NCI-H82 treated with DMSO at 0.1 percent for 48 hours (cell line): Measurements from ENCODE around the gene EFS.

Experiments
- DNase-seq: peaks from one replicate; lab custom pipeline; 2025; ENCODE audit not compliant: unreplicated experiment; lab: John Stamatoyannopoulos, UW

EFS gene

DNA sequence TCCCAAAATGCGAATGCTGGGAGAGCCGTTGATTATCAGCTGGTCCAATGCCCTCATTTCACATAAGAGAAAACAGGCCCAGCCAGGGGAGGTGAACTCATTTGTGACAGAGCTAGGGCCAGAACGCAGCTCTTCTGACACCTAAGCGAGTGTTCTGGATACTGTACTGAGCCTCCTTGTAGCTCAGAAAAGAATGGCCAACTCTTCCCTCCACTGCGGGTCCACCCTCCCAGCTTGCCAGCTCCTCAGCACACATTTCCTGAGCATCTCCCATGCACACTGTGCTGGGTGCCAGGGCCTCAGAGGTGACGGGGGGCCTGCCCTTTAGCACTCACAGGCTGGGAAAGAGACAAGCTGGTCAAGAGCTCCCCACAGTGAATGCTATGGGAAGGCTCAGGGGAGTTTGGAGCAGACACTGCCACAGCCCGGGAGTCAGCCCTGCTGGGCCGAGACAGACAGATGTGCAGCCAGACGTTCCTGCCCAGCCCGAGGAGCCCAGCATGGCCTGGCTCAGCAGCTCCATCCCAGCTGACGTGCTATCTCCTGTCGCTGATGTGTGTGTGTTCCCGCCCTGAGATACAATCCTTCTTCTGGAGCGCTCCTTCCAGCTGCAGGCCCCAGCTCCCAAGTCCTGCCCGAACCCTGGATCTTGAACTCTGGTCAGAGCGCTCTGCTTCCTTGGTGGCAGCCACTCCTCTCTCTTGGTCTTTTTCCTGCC, 15.4 kb upstream of the EFS start:
- no peak for DNase-seq

DNA sequence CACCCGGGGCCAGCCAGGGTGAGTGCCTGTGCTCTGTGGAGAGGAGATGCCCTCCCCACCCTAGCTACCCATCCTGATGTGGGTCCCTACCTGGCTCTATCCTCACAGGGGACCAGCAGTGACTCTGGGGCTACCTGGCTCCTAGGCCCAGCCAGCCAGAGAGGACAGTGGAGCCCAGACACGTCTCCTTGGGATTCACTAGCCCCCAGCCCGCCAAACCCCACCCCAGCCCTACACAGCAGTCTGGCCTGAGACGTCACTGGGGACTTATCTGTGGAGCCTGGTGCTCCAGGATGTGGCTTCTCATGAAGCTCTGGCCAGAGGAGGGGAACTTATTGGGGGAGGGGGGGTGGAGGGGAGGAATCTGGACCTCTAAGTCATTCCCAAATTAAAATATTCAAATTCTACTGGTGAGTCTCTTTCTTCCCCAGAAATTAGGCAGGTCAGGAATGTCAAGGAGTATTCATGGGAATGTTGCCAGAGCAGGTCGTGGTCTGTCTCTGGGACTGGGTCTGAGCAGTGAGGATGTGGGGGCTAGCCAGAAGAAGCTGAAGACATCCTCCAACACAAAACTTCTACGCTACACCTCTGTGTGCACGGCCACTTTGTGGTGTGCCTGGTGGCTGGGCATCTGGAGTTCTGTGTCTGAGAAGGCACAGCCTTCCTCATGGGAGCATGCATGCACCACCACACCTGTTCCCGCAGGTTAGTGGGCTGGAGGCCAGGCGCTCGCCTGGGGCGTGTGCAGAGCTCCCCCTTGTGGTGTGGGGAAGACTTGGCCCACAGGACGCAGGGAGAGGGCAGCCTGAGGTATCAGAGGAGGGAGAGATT, 14.6 kb upstream of the EFS start:
- DNase-seq, result peak; percentile 84

DNA sequence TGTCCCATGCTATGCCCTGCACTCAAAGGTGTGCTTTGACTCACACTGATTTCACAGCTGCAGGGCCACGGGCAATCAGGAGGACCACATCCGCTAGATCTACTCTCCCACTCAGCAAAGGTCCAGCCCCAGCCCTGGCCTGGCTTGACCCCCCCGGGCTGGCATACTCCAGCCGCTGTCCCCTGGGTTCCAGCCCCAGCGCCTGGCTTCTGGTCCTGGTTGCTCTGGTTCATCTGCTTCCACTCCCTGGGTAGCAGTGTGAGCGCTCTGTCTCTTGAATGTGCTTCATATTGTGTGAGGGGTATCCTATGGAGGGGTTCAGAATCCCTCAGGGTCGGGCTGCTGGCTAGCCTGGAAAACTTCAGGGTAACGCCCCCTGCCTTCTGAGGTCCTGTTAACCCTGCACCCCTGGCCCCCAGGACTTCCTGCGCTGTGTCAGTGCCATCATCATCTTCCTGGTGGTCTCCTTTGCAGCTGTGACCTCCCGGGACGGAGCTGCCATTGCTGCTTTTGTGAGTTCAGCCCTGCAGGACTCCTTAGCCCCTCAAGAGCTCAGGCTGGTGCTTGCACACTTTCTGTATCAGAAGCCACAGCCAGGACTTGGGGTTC, 13.7 kb upstream of the EFS start:
- DNase-seq, result no peak

DNA sequence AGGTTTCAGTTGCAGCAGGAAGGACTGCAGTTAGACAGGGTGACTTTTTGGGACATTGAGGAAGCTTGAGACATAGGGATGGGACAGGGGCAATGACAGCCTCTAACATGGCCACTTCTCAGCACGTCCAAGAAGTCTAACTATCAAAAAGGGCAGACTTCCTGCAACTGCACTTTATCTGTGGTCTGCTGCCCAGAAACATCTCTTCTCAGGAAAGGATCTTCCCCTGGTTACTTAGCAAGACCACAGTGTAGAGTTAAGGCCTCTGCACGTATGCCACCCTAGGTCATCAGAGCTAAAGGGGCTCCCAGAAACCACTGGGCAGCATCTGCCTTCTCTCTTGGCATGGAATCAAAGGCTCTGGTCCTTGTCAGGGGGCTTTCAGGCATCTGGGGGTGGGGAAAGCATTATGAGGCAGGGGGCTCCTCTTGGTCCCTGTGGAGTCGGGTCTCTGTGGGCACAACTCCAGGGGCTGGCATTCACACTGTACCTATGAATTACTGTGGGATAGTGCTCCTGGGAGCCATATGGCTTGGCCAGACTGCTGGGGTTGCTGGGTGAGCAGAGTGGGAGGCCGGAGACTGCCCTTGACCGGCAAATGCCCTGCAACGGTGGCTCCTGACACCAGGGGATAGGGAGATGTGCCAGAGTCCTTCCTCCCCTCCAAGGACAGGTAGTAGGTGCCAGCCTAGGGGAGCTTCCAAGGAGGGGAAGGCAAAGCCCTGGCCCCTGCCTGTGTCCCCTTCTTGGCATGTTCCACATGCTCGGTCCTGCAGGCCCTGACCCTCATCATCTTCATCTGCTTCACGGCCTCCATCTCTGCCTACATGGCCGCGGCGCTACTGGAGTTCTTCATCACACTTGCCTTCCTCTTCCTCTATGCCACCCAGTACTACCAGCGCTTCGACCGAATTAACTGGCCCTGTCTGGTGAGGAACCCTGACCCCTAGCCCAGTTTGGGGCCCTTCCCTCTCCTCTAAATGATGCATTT, 12.9 kb upstream of the EFS start:
- no peak for DNase-seq

DNA sequence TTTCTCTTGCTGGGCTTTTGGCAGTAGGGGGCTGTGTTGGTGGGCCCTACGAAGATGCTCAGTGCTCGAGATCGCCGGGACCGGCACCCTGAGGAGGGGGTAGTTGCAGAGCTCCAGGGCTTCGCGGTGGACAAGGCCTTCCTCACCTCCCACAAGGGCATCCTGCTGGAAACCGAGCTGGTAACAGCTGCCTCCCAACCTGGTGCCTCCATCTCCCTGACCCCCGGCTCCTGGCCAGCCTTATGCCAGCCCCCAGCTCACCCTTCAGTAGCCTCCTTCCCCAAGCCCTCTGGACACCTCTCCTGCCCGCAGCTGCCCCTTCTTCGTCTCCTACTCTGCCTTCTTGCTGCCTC, 12.2 kb upstream of the EFS start:
- no peak for DNase-seq

DNA sequence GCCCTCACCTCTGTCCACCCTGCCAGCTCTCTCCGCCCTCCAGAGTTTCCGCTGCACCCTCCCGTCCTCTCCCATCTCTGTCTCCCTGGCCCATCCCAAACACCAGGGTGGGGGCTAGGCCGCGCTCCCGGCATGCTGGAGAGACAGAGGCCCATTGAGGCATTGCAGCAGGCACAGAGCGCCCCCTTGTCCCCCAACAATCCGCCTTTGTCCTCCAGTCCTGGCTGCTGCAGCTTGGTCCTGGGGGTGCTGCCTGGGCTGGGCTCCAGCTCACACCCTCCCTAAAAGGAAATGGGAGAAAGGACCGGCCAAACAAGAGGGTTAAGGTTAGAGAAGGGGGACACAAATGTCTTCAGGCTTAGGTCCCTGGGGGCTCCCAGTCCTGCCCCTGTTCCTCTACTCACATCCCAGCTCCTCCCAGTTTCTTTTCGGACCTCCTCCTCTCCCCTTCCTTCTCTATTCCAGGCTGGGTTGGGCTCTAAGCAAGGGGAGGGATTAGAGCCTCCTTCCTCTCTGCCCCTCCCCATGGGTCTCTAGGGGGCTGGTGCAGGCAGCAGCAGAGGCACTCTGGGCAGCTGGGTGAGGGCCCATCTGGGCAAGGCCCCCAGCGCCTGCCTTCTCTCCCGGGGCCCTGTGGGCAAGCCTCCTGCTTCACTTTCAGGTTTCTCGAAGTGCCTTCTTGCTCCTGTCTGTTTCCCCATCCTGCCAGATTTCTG, 11.7 kb upstream of the EFS start, which contains the start of gene CMTM5:
Gene CMTM5 (plus strand): TSS at position 565 of the 716 bp plus-strand sequence. CDS start 206 bp downstream, outside the sequence.
- peak; percentile 82 for DNase-seq

DNA sequence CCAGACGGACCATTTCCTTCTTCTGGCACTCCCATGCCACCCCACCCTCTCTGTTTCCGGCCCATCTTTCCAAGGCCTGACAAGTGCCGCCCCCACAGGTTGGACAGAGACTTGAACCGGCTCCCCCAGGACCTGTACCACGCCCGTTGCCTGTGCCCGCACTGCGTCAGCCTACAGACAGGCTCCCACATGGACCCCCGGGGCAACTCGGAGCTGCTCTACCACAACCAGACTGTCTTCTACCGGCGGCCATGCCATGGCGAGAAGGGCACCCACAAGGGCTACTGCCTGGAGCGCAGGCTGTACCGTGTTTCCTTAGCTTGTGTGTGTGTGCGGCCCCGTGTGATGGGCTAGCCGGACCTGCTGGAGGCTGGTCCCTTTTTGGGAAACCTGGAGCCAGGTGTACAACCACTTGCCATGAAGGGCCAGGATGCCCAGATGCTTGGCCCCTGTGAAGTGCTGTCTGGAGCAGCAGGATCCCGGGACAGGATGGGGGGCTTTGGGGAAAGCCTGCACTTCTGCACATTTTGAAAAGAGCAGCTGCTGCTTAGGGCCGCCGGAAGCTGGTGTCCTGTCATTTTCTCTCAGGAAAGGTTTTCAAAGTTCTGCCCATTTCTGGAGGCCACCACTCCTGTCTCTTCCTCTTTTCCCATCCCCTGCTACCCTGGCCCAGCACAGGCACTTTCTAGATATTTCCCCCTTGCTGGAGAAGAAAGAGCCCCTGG, 10.7 kb upstream of the EFS start:
- no peak for DNase-seq

DNA sequence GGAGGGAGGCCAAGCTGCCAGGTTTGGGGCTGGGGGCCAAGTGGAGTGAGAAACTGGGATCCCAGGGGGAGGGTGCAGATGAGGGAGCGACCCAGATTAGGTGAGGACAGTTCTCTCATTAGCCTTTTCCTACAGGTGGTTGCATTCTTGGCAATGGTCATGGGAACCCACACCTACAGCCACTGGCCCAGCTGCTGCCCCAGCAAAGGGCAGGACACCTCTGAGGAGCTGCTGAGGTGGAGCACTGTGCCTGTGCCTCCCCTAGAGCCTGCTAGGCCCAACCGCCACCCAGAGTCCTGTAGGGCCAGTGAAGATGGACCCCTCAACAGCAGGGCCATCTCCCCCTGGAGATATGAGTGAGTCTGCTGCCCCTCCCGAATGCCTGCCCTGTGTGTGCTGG, 8.1 kb upstream of the EFS start:
- DNase-seq, result no peak

DNA sequence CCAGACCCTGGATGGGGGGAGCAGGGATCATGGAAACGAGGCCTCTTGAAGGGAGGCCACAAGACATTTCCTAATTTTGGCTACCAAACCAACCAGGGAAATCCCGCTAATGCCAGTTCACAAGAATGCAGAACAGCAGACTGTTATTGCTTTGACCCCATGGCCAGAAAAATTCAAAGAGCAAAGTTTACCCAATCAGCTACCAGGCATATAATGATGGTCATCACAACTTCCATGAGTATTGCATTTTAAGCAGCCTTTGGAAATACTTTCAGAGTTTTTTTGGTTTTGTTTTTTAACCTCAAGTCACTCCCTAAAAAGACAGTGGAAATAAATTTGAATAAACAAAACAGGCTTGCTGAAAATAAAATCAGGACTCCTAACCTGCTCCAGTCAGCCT, 7.5 kb upstream of the EFS start, which contains the start of gene IL25:
Gene IL25 (plus strand): TSS at position 301 of the 400 bp plus-strand sequence.
- DNase-seq, result no peak

DNA sequence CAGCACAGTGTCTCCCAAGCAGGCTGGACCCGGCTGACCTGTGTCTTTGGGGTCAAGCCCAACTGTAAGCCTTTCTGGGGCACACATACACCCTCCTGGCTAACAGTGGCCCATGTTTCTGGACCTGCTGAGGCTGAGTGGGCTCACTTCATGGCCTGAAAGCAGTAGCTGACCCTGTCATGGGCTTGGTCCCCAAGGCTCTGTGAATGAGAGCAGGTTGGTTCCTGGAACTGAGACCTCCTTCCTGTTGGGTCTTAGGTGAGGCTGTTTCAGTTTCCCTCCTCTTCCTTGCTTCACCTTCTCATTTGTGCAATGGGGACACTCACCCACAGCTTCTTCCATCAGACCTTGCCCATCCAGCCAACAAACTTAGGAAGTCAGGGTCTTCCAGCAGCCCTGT, 6.9 kb upstream of the EFS start:
- no peak for DNase-seq

DNA sequence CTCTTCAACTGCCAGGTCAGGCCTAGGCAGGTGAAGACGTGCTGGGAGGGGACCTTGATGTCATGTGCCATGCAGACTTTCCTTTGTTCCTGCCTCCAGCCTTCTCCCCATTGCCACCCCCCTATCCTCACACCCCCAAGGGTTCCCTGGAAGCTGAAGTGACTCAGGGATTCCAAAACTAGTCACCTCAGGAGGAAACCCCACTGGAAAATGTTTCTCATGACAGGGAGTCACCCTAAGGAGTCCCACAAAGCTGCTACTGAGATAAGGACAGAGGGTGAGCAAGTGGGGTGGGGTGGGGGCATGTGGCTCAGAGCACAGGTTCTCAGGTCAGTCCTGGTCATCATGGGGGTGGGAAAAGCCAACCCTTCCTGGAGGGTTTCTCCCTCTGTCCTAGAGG, 5.2 kb upstream of the EFS start:
- DNase-seq, result no peak

DNA sequence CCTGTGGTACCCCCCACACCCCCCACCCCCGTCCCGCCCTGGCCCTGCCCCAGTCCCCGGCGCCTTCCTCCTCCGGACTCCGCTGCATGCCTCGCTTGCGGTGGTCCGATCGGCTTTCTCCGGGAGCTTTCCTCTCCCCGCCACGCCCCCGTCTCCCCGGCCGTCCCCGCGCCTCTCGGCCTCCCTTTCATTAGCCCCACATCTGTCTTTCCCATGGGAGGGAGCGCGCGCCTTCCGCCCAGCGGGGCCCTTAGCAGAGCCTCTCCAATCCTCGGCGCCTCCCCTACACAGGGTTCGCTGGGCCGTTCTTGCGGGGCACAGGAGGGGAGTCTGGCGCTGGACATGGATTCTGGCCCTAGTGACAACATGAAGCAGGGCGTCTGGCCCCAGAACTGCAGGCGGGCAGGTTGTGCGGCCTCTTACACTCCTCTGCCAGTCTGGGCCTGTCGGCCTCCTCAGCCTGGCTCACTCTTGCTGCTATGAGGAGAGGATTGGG, 1.5 kb upstream of the EFS start:
- DNase-seq, result peak; percentile 100

DNA sequence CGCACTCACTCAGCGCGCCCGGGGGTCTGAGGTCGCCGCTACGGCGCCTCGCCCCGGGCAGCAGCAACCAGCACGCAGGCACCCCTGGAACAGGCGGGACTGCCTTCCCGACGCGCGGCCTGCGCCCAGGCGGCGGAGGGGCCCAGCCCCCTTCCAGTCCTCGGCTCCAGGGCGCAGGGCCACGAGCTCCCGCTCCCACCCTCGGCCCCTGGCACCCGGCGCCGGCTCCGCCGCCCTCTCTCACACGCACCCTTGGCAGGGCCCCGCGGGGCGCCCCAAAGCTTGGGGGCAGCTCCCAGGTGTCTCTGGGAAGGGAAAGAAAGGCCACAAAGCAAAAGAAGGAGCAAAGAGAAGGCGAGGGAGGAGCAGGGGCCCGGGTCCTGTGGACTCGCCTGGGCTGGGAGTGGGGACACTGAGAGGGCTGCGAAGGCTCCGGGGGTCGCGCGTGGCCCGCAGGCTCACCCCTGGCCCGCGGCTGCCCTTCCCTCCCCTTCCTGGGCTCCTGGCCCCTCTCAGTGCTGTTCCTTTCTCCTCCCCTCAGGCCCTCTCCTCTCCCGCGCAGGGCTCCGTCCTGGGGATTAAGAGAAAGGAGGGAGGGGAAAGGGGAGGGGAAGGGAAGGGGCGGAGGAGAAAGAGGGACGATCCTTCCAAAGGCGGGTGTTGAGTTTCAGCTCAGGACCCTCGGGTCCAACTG, 907 bp upstream of the EFS start:
- peak; percentile 100 for DNase-seq

DNA sequence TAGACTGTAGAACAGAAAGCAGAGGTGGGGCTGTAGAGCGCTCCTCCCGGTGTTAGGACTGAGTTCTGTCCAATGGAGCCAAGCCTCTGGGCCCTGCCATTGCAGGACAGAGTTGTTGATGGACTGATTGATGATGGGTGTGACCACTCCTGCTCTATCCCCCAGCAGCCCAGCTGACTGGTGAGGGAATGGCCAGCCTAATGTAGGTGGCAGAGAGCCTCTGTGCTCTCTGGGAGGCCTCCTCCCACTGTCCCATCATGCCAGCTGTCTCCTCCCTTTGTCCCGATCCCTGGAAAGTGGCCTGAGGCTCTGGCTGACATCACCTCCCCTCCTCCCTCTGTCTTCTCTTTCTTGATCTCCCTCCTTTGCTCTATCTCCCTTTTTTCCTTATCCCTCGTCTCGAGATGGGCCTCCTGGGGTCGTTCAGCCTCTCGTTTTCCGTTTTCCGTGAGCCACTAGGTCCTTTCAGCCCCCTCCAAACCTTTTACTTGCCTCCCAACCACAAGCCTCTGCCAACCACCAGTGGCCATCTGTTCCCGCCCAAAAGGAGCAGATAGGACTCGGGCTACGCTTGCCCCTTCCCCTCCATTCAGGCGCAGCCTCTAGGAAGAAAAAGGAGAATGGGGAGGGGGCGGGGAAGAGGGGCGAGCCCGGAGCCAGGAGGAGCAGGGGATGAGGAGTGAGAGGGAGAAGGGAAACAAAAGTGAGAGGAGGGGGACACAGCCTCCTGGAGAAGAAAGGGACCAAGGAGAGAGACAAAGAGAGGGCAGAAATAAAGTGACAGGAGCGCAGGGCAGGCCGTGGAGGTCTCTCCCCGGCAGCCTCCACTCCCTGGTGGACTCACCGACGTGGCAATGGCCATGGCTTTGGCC, 572 bp downstream of the EFS start:
- no peak for DNase-seq

DNA sequence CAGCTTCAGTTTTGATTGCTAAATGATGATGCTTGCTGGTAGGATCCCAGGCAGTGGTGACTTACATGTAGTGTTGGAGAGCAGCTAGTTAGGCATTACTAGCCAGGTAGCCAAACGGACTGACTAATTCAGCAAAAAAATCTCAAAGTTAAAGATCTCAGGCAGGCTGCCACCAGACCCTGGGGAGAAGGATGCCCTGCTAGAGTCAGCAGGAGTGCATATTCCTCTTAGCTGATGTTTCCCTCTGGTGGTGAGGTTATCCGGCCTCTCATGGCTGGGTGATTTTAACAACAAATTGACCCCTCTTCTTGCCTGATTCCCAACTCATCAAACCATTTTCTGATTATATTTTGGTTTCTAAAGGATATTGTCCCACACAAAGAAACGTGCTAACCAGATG, 2.8 kb downstream of the EFS start:
- DNase-seq, result no peak

DNA sequence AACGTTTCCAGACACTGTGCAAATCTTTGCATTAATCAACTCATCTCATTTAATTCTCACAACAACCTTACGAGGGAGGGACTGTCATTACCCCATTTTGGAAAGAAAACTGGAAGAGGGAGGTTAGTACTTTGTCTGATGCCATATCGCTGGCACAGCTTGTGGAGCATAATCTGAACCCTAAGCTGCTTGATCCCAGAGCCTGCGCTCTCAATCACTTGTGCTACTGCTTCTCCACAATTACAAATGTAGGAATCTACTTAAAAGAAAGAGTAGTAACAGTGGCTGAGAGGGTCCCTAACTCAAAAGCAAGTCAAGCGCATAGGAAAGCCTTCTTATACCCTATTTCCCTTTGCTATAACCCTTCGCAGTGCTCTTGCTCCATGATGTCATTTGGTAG, 3.2 kb downstream of the EFS start:
- DNase-seq, result no peak

DNA sequence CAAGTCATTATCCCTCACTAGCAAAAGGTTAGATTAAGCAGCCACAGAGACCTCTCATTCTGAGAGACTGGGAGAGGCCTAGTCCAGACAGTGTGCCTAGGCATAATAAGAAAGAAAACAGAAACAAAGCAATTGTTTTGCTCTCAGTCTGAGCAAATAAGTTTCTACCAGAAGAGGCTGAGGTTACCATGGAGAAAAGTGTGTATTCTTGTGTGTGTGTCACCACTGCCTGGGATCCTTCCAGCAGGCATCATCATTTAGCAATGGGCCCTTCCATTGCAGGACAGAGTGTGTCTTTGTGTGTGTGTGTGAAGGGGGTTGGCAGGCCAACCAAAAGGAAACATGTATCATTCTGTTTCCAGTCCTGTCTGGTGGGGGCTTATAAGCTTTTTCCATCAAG, 3.7 kb downstream of the EFS start:
- no peak for DNase-seq

DNA sequence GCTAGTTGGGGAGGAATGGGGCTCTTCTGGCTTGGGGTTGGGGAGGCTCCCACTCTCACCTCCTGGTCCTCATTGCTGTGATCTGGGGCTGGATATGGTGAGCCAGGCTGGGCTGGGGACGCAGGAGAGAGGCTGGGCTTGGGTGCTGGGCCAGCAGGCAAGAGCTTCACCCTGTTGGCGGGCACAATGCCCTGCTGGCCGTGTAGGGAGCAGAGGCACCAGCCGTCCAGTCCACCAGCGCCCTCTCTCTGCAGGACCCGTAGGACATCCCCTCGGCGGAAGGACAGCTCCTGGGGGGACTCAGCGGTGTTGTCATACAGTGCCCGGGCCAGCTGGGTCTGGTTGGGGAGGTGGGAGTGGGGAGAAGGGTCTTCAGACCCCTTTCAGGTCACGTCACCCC, 4.5 kb downstream of the EFS start:
- no peak for DNase-seq
